ENCODE results near the gene MYLK4.

Gene MYLK4

DNA sequence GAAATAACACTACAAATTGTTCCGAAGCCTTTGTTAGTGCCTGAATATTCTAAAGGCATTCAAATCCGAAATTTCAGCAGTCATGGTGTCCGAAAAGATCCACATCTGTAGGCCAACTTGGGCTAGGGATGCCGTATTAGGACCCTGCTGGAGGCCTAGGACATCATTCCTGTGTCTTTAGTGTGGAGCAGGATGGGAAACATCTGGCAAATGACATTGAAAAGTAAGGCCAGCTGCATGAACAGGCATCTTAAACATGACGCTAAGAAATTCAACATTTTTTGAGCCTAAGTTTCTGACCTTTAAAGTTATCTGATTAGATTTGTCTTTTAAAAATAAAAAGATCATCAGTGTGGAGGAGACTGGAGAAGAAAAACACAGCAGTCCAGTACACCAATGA lies 91.3 kb downstream of the MYLK4 start:
- DNase-seq (ENCODE audit: extremely low read depth, low read depth): no peak
- TF ChIP-seq, protein P1, sequence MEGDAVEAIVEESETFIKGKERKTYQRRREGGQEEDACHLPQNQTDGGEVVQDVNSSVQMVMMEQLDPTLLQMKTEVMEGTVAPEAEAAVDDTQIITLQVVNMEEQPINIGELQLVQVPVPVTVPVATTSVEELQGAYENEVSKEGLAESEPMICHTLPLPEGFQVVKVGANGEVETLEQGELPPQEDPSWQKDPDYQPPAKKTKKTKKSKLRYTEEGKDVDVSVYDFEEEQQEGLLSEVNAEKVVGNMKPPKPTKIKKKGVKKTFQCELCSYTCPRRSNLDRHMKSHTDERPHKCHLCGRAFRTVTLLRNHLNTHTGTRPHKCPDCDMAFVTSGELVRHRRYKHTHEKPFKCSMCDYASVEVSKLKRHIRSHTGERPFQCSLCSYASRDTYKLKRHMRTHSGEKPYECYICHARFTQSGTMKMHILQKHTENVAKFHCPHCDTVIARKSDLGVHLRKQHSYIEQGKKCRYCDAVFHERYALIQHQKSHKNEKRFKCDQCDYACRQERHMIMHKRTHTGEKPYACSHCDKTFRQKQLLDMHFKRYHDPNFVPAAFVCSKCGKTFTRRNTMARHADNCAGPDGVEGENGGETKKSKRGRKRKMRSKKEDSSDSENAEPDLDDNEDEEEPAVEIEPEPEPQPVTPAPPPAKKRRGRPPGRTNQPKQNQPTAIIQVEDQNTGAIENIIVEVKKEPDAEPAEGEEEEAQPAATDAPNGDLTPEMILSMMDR (IDR thresholded peaks at IDR 0.05; ENCODE audit: low read depth, low read length, missing control alignments): no peak
- no peak overlapping the region for H3K4me3 ChIP-seq (replicated peaks; ENCODE audit: low read depth, low read length)

DNA sequence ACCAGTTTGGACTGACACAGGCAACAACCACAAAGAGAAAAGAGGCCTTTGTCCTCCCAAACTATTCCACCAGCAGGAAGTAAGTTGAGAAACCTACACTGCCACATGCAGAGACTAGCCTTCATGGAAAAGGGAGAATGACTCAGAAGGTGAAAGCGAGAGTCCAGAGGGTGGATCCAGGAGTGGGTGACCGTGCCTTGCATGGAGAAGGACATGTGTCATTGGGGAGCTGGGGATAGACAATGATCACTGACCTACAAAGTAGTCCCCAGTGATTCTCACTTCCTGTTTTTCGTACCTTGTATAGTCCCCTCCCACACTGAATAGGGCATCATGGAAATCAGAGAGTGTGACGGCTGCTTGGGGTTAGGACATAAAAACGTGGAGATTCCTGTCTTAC lies 91.9 kb downstream of the MYLK4 start:
- no peak overlapping the region for H3K4me3 ChIP-seq (replicated peaks; ENCODE audit: low read depth, low read length)
- no peak for DNase-seq (ENCODE audit: extremely low read depth, low read depth)
- TF ChIP-seq, protein P1 (IDR thresholded peaks at IDR 0.05; ENCODE audit: low read depth, low read length, missing control alignments): no peak

DNA sequence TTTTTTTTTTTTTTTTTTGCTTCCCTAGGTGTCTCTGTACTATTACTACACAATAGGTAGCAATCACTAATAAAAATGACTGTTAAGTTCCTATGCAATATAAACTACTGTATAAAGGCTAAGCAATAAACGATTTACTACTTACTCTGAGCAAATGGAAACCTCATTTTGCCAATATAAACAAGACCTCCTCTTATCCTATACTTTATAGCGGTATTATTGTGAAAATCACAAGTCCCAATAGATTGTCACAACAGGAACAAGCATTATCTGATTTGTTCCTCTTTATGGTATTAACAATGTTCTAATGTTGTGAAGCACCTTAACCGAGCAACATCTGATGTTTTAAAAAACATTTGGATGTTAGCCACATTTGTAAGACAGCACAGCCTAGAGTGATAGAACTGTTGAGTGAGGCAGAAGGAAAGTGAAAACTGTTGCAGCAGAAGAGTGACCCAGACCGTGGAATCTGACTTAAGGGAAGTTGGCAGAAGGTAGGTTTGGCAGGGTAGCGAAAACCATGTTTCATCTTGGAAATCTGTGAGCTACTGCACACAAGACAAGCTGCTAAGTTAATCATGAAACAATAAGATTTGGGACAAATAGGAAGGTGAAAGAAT lies 94.2 kb downstream of the MYLK4 start:
- no peak overlapping the region for H3K4me3 ChIP-seq (replicated peaks; ENCODE audit: low read depth, low read length)
- TF ChIP-seq, protein P1 (IDR thresholded peaks at IDR 0.05; ENCODE audit: low read depth, low read length, missing control alignments): no peak
- DNase-seq (ENCODE audit: extremely low read depth, low read depth): no peak

DNA sequence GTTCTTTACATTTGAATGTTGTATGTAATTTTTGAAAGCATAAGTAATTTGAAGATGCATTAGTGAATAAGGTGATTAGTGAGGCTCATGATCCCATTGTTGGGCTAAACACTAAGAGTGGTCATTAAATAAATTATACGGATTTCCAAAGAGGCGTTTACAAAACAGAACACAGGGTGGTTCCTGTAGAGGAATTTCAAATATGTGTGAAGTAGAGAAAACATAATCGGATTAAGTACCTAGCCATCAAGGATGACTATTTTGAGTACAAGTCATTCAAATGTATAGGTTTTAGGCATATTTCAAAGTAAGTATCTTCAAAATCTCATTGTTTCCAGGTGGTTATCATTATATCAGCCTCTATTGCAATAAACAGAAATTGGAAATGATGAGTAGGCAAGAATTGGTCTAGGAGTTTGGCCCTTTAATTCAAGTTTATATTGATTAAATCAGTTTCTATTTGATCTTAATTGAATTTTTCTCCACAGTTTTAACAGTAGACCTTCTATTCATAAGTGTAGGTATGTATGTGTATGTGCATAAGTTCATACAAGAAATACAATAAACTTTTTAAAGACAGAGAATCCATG lies 94.8 kb downstream of the MYLK4 start:
- no peak for DNase-seq (ENCODE audit: extremely low read depth, low read depth)
- TF ChIP-seq, protein P1 (IDR thresholded peaks at IDR 0.05; ENCODE audit: low read depth, low read length, missing control alignments): no peak
- H3K4me3 ChIP-seq (replicated peaks; ENCODE audit: low read depth, low read length): no peak overlapping the region

DNA sequence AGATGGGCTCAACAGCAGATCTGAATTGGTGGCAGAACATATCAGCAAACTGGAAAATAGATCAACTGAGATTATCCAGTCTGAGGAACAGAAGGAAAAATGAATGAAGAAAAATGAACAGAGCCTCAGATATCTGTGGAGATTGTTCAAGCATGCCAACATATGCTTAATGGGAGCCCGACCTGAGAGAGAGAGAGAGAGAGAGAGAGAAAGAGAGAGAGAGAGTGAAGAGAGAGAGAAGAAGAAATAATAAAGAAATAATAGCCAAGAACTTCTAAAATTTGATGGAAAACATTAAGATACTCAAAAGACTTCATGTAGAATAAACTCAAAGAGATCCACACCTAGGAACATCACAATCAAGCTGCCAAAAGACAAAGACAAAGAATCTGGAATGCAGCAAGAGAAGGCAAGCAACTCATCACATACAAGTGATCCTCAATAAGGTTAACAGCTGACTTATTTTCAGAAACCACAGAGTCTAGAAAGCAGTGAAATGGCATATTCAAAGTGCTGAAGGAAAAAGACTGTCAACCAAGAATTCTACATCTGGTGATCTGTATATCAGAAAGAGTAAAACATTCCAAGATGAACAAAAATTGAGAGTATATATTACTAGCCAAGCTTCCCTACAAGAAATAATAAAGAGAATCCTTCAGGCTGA lies 97.2 kb downstream of the MYLK4 start:
- no peak for DNase-seq (ENCODE audit: extremely low read depth, low read depth)
- TF ChIP-seq, protein P1 (IDR thresholded peaks at IDR 0.05; ENCODE audit: low read depth, low read length, missing control alignments): no peak
- H3K4me3 ChIP-seq (replicated peaks; ENCODE audit: low read depth, low read length): no peak overlapping the region

DNA sequence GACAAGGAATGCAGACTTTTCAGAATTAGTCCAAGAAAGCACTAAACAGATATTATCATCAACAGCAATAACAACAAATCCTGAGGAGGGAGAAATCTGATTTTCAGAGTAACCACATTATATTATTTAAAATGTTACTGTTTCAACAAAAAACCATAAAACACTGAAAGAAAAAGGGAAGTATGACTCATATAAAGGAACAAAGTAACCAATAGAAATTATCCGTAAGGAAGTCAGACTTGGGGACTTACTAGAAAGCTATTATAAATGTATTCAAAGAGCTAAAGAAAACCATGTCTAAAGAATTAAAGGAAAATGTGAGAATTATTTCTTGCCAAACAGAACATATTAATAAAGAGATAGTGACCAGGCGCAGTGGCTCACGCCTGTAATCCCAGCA lies 98.1 kb downstream of the MYLK4 start:
- TF ChIP-seq, protein P1 (IDR thresholded peaks at IDR 0.05; ENCODE audit: low read depth, low read length, missing control alignments): no peak
- no peak overlapping the region for H3K4me3 ChIP-seq (replicated peaks; ENCODE audit: low read depth, low read length)
- no peak for DNase-seq (ENCODE audit: extremely low read depth, low read depth)
